Dermis blood vessel endothelial cell (primary cell): Measurements from ENCODE around the gene MED26. TPM values are rescaled to one million over a fixed set of nuclear protein-coding genes. Genes with fewer than 3 reads are reported as not detected.

Source experiments
- DNase-seq: peaks from one replicate; pipeline ENCODE4 v3.0.0; 2010
- total RNA-seq: library from RNA; depleted of rRNA; stranded (reverse); fragments of >200 nt; gene quantifications from 2 replicates; pipeline ENCODE4 v1.2.3, GENCODE V29; 2014

MED26 gene
- total RNA-seq, 1 donor from 2014 or later: 5.3 TPM

DNA sequence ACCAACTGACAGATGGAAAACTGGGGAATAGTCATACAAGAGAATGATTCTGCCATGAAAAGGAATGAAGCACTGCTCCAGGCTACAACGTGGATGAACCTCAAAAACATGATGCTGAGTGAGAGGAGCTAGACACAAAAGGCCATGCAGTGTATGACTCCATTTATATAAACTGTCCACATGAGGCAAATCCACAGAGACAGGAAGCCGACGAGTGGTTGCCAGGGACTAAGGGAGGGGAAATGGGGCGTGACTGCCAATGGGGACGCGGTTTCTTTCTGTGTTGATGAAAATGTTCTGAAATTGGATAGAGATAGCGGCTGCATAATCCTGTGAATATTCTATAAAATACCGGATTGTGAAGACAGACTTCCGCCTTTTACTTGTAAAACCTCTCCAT lies 21.7 kb upstream of the MED26 start:
- DNase-seq: peak; percentile 70

DNA sequence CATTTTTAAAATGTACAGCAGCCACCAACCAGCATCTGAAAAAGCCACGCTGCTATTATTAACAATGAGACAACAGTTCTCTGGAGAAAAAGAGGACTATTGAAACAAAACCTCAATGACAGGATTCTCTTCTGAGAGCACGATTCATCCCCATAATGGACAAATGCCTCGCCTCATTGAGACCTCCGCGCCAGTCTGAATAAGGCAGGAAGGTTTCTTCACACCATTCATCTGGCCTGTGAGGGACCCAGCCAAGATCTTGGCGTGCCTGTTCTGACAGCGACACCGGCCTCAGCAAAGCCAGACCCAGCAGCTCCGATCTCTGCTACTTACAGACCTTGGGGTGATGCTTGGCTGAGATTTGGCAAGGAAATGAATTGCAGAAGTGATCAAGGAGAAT lies 17.1 kb upstream of the MED26 start:
- DNase-seq: no peak

DNA sequence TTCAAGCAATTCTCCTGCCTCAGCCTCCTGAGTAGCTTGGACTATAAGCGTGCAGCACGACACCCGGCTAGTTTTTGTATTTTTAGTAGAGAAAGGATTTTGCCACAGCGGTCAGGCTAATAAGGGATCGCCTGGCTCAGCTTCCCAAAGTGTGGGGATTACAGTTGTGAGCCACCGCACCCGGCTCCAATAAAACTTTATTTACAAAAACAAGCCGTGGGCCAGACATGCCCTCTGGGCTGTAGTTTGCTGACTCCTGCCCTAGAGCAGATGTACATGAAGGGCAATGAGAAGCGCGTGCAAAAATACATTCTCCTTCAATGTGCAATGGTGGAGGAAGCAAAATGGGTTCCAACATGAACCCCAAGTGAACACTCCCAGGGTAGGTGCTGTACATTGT lies 13.7 kb upstream of the MED26 start:
- no peak for DNase-seq

DNA sequence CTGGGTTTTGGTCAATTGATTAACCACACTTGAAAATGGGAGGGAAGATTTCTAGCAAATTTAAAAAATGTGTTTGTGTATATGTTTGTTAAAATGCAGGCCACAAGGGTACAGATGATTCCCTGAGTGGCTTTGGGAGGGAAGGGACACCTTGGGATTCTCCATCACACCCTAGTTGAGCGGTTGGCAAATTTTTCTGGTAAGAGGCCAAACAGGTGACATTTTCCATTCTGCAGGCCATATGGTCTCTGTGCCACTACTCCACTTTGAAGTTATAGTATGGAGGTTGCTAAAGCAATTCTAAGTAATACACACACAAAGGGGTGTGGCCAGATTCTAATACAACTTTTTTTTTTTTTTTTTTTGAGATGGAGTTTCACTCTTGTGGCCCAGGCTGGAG lies 12.9 kb upstream of the MED26 start:
- DNase-seq: no peak

DNA sequence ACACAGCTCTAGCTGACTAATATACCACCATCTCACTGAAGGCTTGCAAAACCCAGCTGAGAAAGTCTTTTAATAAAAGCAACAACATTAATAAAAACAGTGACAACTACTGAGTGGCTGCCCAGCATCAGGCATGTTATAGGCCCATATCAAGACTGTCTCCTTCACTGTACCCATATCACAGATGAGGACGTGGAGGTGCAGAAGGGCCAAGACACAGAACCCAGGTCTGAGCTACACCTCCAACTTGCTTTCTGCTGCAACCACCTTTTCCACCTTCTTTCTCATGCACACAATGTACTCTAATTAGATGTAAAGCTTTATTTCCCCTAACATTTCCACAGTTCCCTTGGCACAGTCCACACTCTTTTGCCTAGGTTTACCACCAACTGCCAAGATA lies 10.7 kb upstream of the MED26 start:
- no peak for DNase-seq

DNA sequence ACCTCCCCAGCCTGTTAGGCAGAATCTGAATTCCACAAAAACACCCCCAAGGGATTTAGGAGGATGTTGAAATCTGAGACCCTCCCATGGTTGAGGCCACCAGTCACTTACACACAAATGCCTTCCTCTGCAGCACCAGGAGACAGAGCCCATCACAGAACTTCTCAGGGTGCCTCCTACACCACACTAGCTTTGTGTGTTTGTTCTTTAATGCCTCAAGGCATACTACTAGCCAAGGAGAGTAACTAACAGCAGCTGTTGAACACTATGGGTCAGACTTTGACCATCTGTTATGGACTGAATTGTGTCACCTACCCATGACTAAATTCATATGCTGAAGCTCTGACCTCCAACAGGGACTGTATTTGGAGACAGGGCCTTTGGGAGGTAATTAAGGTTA lies 9.5 kb upstream of the MED26 start:
- no peak for DNase-seq

DNA sequence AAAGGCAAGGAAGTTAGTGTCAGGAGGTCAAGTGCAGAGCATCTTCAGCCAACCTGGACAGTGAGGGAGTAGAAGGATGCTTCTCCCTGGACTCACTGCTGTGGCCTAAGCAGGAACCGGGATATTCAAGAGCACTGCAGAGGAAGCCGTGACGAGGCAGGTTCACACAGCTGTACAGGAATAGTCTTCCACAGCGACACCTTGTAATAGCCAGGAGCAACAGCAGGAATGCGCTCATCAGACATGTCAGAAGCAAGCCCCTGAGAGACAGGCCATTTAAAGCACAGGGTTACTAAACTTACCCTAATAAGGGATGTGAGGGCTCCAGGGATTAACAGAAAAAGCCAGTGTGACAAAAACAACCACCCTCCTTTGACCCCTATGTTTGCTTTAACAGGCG lies 3.5 kb upstream of the MED26 start:
- DNase-seq: no peak

DNA sequence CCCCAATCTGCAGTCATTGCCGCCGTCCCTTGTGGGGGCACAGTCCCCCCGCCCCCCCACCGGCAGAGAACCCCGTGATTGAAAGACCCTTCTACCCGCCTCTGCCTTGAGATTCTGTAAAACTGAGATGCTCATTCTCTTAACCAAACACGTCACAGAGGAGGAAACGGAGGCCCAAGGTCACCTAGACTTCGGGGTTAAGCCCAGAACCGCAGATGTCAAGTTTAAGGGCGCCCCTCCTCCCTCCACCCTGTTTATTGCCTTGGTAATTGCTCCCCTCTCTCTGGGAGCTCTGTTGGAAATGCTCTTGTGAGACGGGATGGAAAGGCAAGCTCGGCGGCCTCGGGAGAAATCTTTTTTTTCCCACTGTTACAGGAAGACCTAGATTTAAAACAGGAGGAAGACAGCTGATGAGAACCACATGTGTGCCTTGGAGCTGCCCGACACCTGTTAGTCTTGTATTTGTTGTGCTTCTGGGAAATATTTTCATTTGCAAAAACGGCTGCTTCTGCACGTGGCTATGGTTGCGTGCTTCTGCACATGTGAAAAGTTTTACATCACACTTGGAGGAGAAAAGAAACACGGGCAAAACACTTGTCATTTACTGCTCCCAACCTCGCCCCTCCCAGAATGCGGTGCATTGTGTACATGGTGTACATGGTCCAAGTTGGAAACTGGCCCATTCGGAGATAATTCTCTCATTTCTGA lies 1.1 kb upstream of the MED26 start:
- peak; percentile 49 for DNase-seq

DNA sequence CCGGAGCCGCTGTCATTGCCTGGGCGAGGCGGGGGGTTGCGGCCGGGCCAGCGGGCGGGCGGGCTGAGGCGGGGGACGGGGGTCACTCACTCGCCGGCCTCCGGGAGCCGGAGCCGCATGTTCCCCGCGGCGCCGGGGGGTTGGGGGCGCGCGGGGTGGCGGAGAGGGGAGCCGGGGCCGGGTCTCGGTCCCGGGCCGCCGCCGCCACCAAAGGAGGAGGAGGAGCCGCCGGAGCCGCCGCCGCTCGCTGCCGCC lies 149 bp downstream of the MED26 start:
- peak; percentile 9 for DNase-seq

DNA sequence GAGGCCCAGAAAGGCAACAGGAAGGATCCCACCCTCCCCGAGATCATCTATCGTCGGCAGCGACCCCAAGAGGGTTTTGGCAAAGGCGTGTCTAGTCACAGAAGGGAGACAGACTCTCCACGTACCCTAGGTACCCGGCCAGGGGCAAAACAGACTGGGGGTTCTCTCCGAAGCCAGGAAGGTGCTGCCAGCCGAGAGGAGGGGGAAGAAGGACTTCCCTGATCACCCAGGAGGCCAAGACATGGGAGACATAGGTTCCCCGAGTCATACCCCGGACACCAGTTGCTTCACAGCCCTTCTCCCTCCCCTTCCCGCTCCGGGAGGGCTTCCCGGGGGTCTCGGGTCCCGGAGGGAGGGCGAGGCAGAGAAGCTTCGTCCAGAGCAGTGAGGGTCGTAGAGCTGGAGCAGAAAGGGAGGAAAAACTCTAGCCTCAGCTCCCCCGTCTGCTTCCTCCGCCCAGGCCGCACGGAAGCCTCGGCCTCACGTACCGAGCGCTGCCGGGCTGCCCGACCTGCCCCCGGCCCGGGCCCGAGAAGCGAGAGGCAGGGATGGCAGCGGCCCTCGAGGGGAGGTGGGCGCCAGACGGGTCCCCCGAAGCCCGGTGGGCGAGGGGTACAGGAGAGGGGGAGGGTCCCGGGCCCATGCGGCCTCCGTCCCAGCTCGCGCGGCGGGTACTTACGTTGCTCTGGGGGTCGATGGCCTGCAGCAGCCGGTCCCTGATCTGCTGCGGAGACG lies 644 bp downstream of the MED26 start:
- DNase-seq: peak; percentile 24

DNA sequence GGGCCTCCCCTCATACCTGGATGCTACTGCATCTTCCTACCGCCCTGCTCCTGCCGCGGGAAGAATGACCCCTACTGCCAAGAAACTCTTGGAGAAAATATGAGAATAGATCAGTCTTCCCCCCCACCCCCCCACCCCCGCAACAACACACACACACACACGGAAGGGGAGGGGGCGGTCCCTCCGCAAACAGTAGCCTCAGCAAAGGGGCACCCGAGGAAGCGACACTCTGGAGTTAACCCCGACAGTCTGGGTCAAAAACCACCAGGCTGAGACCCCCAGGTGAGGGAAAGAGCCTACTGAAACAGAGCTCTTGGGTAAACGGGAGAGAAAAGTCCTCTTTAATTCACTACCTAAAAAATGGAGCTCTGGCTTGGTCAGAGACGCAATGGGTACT lies 1.2 kb downstream of the MED26 start:
- DNase-seq: peak; percentile 35

DNA sequence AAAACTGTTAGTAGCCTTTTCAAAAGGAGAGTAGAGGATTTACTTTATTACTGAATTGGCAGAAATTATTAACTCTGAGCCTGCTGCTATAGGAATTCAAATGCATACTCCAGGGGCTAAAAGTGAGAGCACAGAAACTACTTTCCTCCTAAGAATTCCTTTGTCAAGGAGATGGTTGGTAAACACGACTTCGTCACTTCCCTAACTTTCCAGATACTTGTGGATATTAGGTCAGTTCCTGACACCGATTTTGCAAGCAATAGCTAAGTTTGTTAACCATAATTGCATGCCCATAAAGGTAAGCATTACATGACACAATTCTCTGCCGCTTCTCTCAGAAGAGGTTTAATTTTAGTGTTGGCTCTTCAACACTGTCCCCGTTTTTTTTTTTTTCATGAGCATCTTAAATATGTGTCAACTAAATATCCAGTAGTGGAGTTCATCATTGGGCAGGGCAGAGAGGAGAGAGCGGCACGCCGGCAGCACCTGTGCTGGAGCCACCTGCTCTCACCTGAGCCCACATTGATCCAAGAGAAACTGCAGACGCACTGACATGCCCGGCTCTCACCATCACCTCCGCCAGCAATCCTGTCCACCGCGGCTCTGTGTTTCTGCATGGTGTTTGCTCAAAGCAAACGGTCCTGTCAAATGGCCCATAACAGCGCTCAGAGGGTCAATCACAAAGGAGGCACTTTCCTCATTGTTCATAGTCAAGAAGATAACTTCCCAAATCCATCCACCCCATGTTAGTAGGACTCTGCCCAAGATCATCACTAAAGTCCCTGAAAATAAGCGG lies 2.6 kb downstream of the MED26 start:
- DNase-seq: peak; percentile 76

DNA sequence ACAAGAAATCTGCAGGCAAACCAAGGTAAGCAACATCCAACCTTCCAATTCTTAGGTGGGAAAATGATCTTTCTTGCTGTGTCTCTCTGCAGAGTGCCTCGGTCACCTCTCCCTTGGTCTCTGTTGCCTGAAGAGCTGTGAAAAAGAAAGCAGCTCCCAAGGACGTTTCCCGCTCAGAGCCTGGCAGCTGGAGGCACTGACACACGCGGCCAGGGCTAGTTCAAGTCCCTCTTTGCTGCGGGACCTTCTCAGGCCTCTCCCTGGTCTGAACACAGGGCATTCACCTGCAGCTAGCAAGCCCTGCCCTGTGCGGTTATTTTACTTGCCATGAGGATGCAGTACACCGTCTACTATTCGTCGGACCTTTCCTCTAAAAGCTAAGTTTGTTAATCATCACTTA lies 3.8 kb downstream of the MED26 start:
- no peak for DNase-seq

DNA sequence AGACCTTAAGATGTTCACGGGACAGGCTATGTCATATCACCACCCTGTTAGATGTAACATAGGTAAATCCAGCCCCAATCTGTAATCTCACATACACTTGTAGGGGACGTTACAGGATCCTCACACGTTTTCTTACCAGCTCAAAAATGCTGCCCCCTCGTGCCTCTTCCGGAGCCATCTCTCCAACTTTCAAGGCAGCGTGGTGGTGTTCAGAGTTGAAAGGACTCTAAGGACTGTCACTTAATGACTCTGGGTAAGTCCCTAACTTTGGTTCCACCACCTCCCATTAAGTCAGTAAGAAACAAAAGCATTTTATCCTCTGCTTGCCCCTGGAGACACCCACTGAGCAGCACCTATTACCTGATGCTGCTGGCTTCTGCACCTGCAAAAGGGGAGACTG lies 4.4 kb downstream of the MED26 start:
- no peak for DNase-seq

DNA sequence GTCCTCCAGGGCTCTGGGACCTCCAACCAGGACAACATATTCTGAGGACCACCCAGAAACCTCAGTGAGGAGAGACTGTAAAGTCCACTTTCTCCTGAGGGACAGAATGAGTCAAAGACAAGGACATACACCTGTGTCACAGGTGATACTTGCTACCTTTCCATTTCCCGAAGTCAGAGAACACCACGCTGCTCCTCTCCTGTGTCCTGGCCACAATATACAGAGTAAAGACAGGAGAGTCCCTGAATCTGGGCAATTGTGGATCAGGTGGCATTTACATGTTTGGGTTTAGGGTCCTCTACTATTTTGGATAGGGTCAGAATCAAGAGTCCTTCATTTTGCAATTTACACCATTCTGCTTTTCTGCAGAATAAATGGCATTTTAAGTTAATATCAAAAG lies 4.9 kb downstream of the MED26 start:
- DNase-seq: no peak

DNA sequence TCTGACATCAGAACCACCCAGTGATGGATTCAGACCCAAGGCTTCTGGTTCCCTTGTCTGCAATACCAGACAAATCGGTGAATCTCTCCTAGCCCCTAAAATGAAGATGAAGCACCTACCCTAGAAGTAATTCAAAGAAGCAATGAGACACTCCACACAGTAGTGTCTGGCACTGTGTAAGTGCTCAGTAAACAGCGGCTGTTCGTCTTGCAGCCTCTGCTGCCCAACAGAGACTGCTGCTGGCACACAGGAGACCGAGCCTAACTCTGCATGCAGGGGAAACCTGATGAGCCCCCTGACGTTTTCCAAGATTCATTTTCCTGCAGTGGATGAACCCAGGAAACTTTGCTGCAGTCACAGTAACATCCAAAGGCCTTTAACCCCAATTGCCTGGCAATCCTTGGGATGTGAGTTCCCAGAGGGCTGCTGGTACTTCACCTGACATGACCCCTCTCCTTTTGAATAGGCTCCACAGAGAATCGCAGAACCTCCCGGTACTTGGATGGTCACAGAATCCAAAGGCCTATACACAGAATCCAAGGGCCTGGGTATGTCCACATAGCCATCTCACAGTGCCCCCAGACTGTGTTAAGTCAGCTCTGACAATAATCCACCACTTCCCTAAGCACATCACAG lies 6.7 kb downstream of the MED26 start:
- no peak for DNase-seq

DNA sequence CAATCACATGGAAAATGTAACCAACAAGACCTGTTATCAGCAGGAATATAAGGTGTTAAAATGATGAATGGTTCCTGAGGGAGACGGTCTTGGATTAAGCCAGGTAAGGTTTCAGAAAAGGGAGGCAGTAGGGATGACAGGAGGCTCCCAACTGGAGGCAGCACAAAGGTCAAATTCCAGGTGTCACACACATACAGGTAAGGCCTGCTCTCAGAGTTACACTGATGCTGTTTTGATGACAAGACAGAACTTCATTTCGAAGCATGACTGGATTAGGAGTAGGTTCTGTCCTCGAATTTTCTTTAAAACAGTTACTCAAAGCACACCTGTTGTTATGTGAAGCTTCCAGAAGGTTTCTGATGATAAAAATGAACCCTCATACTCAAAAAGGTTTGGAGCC lies 7.4 kb downstream of the MED26 start:
- DNase-seq: no peak

DNA sequence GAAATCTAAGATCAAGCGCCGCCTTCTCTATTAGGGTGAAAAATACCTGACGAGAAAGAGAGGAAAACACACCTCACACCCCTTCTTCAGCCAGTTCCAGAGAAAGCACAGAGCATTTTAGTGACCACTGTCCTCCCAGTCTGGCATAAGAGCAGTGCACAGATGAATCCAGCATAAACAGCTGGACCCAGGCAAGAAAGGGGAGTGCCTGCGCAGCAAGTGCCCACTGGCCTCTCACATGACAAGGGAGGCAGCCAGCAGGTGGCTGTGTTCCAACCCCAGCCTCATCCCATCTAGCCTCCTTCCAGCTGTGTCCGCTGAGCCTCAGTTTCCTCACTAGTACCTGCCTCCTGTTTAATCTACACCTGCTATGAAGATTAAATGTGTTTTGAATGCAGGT lies 8.0 kb downstream of the MED26 start:
- no peak for DNase-seq

DNA sequence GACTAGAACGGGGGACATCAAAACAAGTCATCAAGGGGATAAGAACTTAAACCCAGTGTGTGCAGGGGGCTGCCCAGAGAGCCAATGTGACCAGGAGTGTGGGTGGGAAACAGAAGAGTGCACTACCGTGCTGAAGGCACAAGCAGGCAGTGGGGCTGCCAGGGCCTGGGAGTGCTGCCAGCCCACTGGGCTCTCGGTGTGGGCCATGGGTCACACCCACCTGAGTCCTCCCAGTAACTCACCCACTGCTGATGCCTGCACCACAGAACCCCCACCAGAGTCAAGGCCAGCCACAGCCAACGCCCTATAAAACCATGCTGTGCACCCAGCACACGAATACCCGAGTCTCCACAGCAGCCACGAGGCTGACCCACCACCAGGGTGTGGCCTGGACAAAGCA lies 8.5 kb downstream of the MED26 start:
- no peak for DNase-seq

DNA sequence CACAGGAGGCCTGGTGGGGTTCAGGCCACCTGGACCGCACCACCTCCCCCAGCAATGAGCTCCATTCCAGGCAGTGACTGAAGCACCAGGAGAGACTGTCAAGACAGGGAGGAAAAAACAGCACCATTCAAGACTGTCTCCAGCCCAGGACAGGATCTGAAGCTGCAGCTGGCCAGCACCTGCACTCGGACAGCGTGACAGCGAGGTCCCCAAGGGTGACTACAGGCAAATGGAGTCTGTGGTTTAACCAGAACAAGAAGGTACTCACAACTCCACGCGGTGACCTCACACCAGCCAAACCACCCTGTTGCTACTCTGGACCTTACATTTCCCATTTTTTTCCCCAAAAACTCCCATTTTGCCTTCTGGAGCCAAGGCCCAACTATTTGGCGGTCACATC lies 9.8 kb downstream of the MED26 start:
- DNase-seq: no peak

DNA sequence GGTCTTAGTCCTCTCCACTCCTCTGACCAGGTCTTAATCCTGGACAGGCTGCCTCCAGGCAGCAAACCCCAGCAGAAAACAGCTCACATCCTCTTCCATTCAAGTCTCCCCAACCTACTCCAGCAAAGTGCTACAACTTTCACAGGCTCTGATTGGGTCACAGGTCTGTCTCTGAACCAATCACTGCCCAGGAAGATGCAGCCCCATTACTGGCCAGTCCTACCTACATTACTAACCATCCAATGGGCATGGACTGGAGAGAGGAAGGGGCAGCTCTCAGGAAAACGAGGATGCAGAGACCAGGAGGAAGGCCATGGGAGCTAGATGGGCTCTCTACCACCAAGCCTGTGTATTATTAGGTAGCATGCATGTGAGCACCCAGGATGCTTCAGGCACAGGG lies 12.2 kb downstream of the MED26 start:
- DNase-seq: peak; percentile 35

DNA sequence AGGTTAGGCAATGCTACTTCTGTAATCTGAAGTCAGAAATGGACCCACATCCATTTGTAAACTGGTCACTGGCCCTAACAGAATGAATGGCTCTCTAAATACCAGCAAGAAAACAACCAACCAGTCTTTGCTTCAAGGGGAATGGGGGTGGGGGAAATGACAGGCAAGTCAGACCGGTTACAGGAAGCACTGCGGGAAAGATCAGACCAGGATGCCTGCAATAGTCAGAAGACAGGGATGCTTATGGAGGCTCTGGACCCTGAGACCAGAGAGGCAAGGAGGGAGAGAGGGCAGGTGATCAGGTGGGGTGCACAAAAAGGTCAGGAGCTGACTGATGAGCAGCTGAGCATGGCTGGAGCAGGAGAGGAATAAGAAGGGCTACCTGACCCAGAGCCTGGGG lies 13.1 kb downstream of the MED26 start:
- peak; percentile 32 for DNase-seq

DNA sequence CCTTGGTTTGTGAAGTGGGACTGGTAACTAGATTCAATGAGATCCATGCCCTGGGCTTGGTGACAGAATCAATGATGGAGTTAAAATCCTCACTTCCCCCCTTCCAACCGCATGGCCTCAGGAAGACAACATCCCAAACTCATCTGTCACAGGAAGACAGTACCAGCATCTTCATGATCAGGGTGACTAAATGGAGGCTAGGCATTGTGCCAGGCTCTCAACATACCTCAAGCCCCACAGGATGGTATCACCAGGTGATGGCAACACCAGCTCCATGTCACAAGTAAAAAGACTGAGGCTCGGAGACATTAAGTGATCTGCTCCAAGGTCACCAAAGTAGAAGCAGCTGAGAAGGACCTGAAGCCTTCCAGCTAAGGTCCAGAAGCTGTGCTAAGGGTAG lies 14.2 kb downstream of the MED26 start:
- DNase-seq: no peak

DNA sequence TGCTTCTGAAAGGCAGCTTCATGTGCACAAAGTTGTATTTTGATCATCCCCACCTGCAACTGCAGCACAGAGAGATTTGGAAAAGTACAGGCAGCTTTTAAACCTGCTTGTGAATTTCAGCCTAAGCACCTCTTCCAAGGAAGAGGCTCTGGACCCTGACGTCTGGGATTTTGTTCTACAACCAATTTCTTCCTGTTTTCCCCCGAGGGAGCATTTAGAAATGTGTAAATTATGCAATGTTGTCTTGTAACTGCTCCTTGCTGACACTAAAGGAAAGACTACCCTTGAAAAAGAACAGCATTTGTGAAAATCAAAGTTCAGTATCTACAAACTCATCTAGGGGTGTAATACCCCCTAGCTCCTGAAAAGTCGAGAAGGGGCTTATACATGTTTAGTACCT lies 15.4 kb downstream of the MED26 start:
- DNase-seq: no peak
